SK-N-MC (cell line): ENCODE measurements around the gene PDE3B.

Experiments used
- EZH2 ChIP-seq: fragments of 200-600 bp; sonication (generic); IDR thresholded peaks from one replicate; pipeline ENCODE4 v1.6.1; 2017; ENCODE audit warnings: antibody characterized with exemption
- POLR2AphosphoS5 ChIP-seq: IDR thresholded peaks from 2 replicates; pipeline ENCODE4 v1.6.1; 2012; ENCODE audit warnings: mild to moderate bottlenecking, low read depth, low read length, borderline replicate concordance

GRCh38 chr11:14784230-14784629, 140.6 kb downstream of the PDE3B start:
- TF ChIP-seq POLR2AphosphoS5 (no peak), EZH2 (no peak)
